ENCODE data around the gene BATF. TPM values are rescaled to one million over a fixed set of nuclear protein-coding genes. Genes with fewer than 3 reads are reported as not detected.

Gene BATF
- total RNA-seq, 1 donor = not detected

DNA sequence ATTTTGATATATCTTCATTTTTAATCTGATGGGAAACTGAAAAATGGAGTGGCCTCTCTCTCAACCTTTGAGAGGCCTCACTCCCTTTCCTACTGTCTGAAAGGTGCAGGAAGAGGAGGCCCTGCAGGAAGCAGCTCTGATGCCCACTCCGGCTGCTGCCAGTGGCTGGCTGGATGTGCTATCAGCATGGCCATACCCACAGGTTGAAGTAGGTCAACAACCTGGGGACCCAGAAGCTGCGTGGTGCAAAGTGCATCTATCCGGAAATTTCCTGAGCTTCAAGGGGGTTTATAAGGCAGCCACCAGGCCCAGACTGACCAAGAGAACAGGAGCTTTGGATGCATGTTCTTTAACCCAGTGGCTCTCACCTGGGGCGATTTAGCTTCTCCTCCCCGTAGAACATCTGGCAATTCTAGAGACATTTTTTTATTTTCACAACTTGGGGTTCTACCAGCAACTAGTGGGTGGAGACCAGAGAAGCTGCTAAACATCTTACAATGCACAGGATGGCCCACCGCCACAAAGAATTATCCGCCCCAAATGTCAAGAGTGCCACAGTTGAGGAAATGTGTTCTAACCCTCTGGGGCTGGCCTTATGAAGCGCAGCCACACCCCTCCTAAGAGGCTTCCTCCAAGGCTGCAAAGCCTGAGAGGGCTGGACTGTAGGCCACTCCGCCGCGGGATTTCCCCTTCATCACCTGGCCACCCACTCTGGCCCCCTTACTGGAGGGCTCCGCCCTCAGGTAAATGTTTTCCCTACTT is 8.2 kb upstream of the BATF start:
- TF ChIP-seq, protein P1, sequence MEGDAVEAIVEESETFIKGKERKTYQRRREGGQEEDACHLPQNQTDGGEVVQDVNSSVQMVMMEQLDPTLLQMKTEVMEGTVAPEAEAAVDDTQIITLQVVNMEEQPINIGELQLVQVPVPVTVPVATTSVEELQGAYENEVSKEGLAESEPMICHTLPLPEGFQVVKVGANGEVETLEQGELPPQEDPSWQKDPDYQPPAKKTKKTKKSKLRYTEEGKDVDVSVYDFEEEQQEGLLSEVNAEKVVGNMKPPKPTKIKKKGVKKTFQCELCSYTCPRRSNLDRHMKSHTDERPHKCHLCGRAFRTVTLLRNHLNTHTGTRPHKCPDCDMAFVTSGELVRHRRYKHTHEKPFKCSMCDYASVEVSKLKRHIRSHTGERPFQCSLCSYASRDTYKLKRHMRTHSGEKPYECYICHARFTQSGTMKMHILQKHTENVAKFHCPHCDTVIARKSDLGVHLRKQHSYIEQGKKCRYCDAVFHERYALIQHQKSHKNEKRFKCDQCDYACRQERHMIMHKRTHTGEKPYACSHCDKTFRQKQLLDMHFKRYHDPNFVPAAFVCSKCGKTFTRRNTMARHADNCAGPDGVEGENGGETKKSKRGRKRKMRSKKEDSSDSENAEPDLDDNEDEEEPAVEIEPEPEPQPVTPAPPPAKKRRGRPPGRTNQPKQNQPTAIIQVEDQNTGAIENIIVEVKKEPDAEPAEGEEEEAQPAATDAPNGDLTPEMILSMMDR (IDR thresholded peaks at IDR 0.05; ENCODE audit: insufficient read depth, low read length) = no peak
- no peak for DNase-seq (ENCODE audit: low read depth)
- no peak overlapping the region for H3K4me3 ChIP-seq (ENCODE audit: low read depth, low read length)

DNA sequence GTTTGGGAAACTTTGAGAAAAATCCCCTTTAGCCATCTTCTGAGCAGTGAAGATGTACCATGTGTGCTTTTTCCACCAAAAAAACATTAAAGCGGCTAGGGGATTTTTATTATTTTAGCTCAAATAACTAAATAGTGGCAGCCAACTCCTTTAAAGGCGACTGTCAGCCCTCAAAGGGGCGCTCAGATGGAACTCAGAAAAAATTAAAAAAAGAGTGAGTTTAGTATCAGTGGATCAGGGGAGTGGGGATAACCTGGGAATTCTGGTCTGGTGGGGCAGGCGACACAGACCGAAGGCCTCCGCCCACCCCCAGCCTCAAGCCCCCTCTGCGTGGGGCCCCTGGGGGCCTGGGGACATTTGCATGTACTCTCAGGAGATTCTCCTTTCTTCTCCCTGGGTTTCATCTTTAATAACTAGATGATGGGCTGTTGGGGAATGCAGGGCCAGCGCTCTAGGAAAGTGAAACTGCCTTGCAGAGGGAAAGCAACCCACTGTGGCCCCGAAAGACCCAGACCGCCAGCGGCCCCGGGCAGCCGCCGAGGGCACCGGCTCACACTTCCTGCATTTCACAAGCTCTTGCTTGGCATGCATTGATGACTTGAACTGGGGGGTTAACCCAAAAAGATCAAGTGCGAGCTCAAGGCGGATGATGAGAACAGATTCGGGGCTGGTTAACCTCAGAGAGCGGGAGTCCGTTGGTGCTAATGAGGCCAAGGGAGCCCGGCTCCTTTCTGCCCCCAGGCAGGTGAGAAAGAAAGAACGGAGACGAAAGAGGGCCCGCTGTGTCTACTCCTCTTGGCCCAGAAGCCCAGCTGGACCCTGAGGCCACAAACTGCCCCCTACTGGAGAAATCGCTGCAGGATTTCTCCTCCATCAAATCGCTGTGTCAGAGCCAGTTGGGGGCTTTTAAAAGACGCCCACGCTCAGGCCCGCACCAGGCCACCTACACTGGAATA is 7.3 kb upstream of the BATF start:
- TF ChIP-seq, protein P1 (IDR thresholded peaks at IDR 0.05; ENCODE audit: insufficient read depth, low read length) = peak; percentile 51
- H3K4me3 ChIP-seq (ENCODE audit: low read depth, low read length) = peak overlapping the region; percentile 64
- peak; percentile 30 for DNase-seq (ENCODE audit: low read depth)

DNA sequence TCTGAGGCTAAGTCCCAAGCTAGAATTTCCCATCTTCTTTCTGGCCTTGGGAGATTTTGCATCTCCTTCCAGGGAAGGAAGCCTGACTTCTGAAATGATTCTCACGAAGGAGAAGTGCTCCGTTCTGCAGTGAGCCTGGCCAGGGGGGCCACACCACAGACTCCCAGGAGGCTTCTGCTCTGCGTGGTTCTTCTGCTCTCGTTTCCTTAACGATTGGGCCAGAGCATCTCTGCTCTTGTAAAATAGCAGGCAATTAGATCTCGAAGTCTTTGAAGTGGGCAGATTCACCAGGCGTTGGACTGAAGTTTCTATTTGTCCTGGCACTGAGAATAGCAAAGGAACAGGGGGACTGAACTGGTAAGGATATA is 6.7 kb upstream of the BATF start:
- TF ChIP-seq, protein P1 (IDR thresholded peaks at IDR 0.05; ENCODE audit: insufficient read depth, low read length) = no peak
- peak overlapping the region; percentile 64 for H3K4me3 ChIP-seq (ENCODE audit: low read depth, low read length)
- DNase-seq (ENCODE audit: low read depth) = peak; percentile 19

DNA sequence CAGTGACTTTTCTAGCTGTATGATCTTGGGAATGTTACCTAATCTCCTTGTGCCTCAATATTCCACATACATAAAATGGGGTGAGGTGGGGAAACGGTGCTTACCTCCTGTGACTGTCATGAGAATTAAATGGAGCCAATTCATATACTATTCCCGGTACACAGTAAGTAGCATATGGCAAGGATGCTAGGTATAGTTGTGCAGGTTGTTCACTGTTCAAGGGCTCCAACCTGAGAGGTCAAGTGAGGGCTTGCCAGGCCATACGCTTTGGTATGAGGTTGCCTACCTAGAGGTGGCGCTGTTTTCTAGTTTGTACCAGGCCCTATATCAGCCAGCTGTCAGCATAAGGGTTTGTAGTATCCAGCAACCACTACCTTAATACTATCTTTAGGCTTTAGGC is 3.6 kb upstream of the BATF start:
- TF ChIP-seq, protein P1 (IDR thresholded peaks at IDR 0.05; ENCODE audit: insufficient read depth, low read length) = no peak
- no peak for DNase-seq (ENCODE audit: low read depth)
- no peak overlapping the region for H3K4me3 ChIP-seq (ENCODE audit: low read depth, low read length)

DNA sequence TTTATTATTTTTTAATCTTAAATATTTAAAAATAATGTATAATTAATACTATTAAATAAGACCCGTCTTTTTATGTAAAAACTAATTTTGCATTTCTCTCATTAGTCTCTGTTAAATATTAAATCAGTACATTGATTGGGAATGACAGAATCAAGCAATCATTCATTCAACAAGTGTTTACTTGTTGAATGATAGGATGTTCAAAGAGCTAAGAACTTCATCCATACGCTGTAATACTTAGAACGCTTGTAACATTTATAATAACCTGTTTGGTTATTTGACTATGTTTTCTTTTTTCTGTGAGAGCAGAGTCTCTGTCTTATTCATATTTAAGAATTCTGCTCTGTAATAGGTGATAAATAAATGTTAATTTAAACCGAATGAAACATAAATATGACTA is 2.9 kb upstream of the BATF start:
- DNase-seq (ENCODE audit: low read depth) = no peak
- TF ChIP-seq, protein P1 (IDR thresholded peaks at IDR 0.05; ENCODE audit: insufficient read depth, low read length) = no peak
- H3K4me3 ChIP-seq (ENCODE audit: low read depth, low read length) = no peak overlapping the region

DNA sequence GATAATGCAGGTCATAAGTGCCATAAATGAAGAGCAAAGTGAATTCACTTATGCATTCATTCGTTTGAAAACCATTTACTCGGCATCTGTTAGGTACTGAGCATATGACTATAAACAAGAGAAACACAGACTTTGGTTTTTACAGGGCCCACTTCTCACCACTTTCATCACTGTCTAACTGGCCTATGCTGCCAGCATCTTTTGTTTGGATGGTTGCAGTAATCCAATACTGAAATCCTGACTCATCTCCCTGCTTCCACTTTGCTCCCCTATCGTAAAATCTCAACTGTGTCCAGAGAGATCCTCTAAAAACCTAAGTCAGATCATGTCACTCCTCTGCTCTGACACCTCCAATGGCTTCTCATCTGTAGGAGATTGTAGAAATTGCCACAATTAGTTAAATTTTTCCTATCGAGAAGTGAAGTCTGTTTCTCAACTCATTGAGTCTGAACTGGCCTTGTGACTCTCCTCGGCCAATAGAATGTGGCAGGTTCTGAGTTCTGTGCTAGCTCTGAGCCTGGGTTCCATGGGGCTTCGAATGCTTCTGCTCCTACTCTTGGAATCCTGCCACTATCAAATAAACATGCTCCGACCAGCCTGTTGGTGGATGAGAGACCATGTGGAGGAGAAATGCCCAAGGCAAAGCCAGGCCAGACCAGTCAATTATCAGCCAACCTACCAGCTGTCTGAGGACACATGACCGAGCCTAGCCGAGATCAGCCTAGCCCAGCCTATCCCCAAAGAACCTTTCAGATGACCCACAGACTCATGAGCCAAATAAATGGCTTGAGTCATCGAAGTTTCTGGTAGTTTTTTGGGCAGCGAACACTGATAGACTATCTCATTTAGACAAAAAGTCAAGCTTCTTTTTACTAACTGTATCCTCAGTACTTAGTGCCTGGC is 2.2 kb upstream of the BATF start:
- DNase-seq (ENCODE audit: low read depth) = peak; percentile 31
- no peak overlapping the region for H3K4me3 ChIP-seq (ENCODE audit: low read depth, low read length)
- TF ChIP-seq, protein P1 (IDR thresholded peaks at IDR 0.05; ENCODE audit: insufficient read depth, low read length) = no peak
